Measurements from ENCODE around the gene ERMP1.

Gene ERMP1

DNA sequence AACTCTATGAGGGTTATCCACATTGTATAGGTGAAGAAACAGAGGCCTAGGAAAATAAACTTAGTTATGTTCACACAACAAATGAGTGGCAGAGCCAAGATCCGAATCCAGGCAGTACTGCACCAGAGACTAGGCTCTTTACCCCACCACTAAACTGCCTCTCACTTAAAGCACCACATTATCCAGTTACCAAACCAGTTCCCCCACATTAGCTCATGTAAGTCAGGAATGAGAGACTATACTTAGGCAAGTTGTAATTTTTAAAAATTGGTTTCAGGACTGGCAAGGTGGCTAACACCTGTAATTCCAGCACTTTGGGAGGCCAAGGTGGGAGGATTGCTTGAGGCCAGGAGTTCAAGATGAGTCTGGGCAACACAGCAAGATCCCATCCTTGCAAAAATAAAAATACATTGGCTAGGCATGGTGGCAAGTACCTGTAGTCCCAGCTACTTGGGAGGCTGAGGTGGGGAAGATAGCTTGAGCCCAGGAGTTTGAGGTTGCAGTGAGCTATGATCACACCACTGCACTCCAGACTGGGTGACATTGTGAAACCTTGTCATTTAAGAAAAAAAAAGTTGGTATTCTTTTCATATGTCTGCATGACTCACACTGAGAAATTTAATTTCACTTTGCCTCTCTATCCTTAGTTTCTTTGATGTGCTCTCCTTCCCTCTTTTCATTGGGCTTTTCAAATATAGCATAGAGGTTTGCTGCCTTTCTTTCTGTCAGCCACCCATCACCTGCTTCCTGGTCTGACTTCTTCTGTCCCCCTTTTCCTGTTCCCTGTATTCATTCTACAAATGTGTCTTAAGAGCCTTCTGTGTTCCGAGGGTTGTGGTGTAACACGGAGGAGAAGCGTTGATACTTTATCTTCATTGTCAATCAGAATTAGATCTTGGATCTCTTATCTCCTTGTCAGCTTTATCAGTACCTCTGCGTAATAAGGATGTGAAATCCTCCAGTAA lies 64.7 kb downstream of the ERMP1 start:
- H3K9me3 ChIP-seq (ENCODE audit: control insufficient read depth, low read length): no peaks in the 10 kb centered on the region
- no peaks in the 10 kb centered on the region for H3K27me3 ChIP-seq (ENCODE audit: control insufficient read depth, insufficient read depth, low read length, poor library complexity, severe bottlenecking)
- no peaks in the 10 kb centered on the region for H3K4me1 ChIP-seq (ENCODE audit: control insufficient read depth, insufficient read depth, low read length)
- H3K4me3 ChIP-seq (ENCODE audit: insufficient read depth, low read depth, low read length): no peak overlapping the region
- no peak overlapping the region for H3K27ac ChIP-seq (ENCODE audit: insufficient read depth, low read depth, low read length, poor library complexity, severe bottlenecking)
- whole genome bisulfite sequencing, 2 experiments: 94 to 97% methylated on average over 5 of the region's 5 CpGs
- H3K36me3 ChIP-seq (ENCODE audit: control insufficient read depth, insufficient read depth, low read length): peaks cover 7% of the 10 kb centered on the region

DNA sequence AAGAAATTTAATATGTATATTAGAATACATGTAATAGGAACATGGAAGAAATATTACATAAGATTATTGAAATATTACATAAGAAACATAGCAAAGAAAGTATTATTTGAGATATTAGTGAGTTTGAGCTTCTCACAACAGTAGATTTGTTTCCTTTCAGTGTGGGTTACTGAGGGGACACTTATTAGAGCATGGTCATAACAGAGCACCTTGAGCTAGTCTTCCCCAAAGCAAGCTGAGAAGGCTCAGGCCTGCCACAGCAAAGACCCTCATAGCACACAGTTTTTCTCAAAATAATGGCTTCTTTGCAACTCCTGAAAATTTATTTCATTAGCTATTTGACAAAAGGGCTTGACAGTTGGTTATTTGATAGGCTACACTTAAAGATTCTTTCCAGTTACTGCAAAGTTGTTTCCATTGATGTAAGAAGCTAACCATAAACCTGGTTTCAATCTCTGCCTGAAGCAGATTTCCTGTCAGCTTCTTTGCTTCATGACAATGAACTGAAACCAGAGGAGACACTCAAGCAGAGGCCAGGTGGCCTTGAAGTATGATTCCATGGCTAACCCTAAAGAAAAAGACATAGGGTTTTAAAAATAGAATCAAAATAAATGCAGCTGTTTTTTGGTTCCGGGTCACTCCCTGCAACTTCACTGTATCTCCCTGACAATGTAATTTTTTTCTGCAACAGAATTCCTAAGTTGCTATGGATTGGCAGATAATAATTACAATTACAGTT lies 68.6 kb downstream of the ERMP1 start:
- H3K36me3 ChIP-seq (ENCODE audit: control insufficient read depth, insufficient read depth, low read length): peaks cover 14% of the 10 kb centered on the region
- whole genome bisulfite sequencing, 2 experiments: 95% methylated on average over 1 of the region's 1 CpG; no CpG with 5 or more reads in 1 of the 2 experiments

GRCh38 chr9:5762421-5762820 lies 70.5 kb downstream of the ERMP1 start:
- Histone ChIP-seq H3K27ac (ENCODE audit: insufficient read depth, low read depth, low read length, poor library complexity, severe bottlenecking) (no peak overlapping the region), H3K27me3 (ENCODE audit: control insufficient read depth, insufficient read depth, low read length, poor library complexity, severe bottlenecking) (no peaks in the 10 kb centered on the region), H3K4me1 (ENCODE audit: control insufficient read depth, insufficient read depth, low read length) (no peaks in the 10 kb centered on the region), H3K9me3 (ENCODE audit: control insufficient read depth, low read length) (no peaks in the 10 kb centered on the region), H3K36me3 (ENCODE audit: control insufficient read depth, insufficient read depth, low read length) (peaks cover 17% of the 10 kb centered on the region), H3K4me3 (ENCODE audit: insufficient read depth, low read depth, low read length) (no peak overlapping the region)
- 94 to 97% methylated on average over 4 of the region's 4 CpGs for WGBS, 2 experiments

More for the DNA sequence above, 68.6 kb downstream of the ERMP1 start:
- H3K9me3 ChIP-seq (ENCODE audit: control insufficient read depth, low read length): no peaks in the 10 kb centered on the region
- H3K27me3 ChIP-seq (ENCODE audit: control insufficient read depth, insufficient read depth, low read length, poor library complexity, severe bottlenecking): no peaks in the 10 kb centered on the region
- no peaks in the 10 kb centered on the region for H3K4me1 ChIP-seq (ENCODE audit: control insufficient read depth, insufficient read depth, low read length)
- no peak overlapping the region for H3K27ac ChIP-seq (ENCODE audit: insufficient read depth, low read depth, low read length, poor library complexity, severe bottlenecking)
- no peak overlapping the region for H3K4me3 ChIP-seq (ENCODE audit: insufficient read depth, low read depth, low read length)

GRCh38 chr9:5760338-5760737 lies 72.6 kb downstream of the ERMP1 start:
- no peaks in the 10 kb centered on the region for H3K4me1 ChIP-seq (ENCODE audit: control insufficient read depth, insufficient read depth, low read length)
- no peaks in the 10 kb centered on the region for H3K27me3 ChIP-seq (ENCODE audit: control insufficient read depth, insufficient read depth, low read length, poor library complexity, severe bottlenecking)
- H3K4me3 ChIP-seq (ENCODE audit: insufficient read depth, low read depth, low read length): no peak overlapping the region
- 83 to 100% methylated on average over 1 of the region's 1 CpG for WGBS, 2 experiments
- no peaks in the 10 kb centered on the region for H3K9me3 ChIP-seq (ENCODE audit: control insufficient read depth, low read length)
- H3K27ac ChIP-seq (ENCODE audit: insufficient read depth, low read depth, low read length, poor library complexity, severe bottlenecking): no peak overlapping the region
- peaks cover 13% of the 10 kb centered on the region for H3K36me3 ChIP-seq (ENCODE audit: control insufficient read depth, insufficient read depth, low read length)

DNA sequence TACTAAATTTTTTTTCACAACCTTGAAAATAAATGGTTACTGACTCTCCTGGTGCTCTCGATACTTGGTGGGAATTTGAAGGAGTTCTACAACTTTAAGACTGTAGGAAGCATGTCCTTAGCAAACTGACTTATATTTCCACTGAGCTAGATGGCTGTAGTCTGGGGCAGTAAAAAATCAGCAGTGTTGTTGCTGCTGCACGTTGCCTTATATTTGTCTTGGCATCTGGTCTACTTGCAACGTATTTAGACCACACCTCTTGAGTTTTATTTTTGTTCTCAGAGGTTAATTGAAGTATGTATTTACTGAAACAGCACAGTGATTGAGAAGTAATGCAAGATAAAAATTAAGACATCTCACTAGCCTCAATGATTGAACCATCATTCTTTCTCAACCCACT lies 76.3 kb downstream of the ERMP1 start:
- Histone ChIP-seq H3K27ac (ENCODE audit: insufficient read depth, low read depth, low read length, poor library complexity, severe bottlenecking) (no peak overlapping the region), H3K27me3 (ENCODE audit: control insufficient read depth, insufficient read depth, low read length, poor library complexity, severe bottlenecking) (no peaks in the 10 kb centered on the region), H3K4me1 (ENCODE audit: control insufficient read depth, insufficient read depth, low read length) (no peaks in the 10 kb centered on the region), H3K9me3 (ENCODE audit: control insufficient read depth, low read length) (no peaks in the 10 kb centered on the region), H3K36me3 (ENCODE audit: control insufficient read depth, insufficient read depth, low read length) (peaks cover 2% of the 10 kb centered on the region), H3K4me3 (ENCODE audit: insufficient read depth, low read depth, low read length) (no peak overlapping the region)
- WGBS, 2 experiments: 93 to 98% methylated on average over 3 of the region's 3 CpGs

- H3K27me3 ChIP-seq (ENCODE audit: control insufficient read depth, insufficient read depth, low read length, poor library complexity, severe bottlenecking): no peaks in the 10 kb centered on the region
- no peaks in the 10 kb centered on the region for H3K4me1 ChIP-seq (ENCODE audit: control insufficient read depth, insufficient read depth, low read length)
- WGBS, 2 experiments: 63 to 95% methylated on average over 1 of the region's 1 CpG
- peaks cover 6% of the 10 kb centered on the region for H3K36me3 ChIP-seq (ENCODE audit: control insufficient read depth, insufficient read depth, low read length)
- H3K27ac ChIP-seq (ENCODE audit: insufficient read depth, low read depth, low read length, poor library complexity, severe bottlenecking): no peak overlapping the region
- H3K4me3 ChIP-seq (ENCODE audit: insufficient read depth, low read depth, low read length): no peak overlapping the region
- no peaks in the 10 kb centered on the region for H3K9me3 ChIP-seq (ENCODE audit: control insufficient read depth, low read length)
Measured at GRCh38 chr9:5750569-5750968, 82.3 kb downstream of the ERMP1 start.

- WGBS, 2 experiments: 95 to 100% methylated on average over 4 of the region's 4 CpGs
- Histone ChIP-seq H3K36me3 (ENCODE audit: control insufficient read depth, insufficient read depth, low read length) (peaks cover 6% of the 10 kb centered on the region), H3K27me3 (ENCODE audit: control insufficient read depth, insufficient read depth, low read length, poor library complexity, severe bottlenecking) (no peaks in the 10 kb centered on the region), H3K27ac (ENCODE audit: insufficient read depth, low read depth, low read length, poor library complexity, severe bottlenecking) (no peak overlapping the region), H3K9me3 (ENCODE audit: control insufficient read depth, low read length) (no peaks in the 10 kb centered on the region), H3K4me1 (ENCODE audit: control insufficient read depth, insufficient read depth, low read length) (no peaks in the 10 kb centered on the region), H3K4me3 (ENCODE audit: insufficient read depth, low read depth, low read length) (no peak overlapping the region)
Measured at GRCh38 chr9:5749306-5749705, 83.6 kb downstream of the ERMP1 start.

- WGBS, 2 experiments: 75 to 89% methylated on average over 1 of the region's 1 CpG
- Histone ChIP-seq H3K27ac (ENCODE audit: insufficient read depth, low read depth, low read length, poor library complexity, severe bottlenecking) (no peak overlapping the region), H3K9me3 (ENCODE audit: control insufficient read depth, low read length) (no peaks in the 10 kb centered on the region), H3K27me3 (ENCODE audit: control insufficient read depth, insufficient read depth, low read length, poor library complexity, severe bottlenecking) (no peaks in the 10 kb centered on the region), H3K4me1 (ENCODE audit: control insufficient read depth, insufficient read depth, low read length) (no peaks in the 10 kb centered on the region), H3K4me3 (ENCODE audit: insufficient read depth, low read depth, low read length) (no peak overlapping the region), H3K36me3 (ENCODE audit: control insufficient read depth, insufficient read depth, low read length) (peaks cover 6% of the 10 kb centered on the region)
Measured at GRCh38 chr9:5748438-5748837, 84.5 kb downstream of the ERMP1 start.

DNA sequence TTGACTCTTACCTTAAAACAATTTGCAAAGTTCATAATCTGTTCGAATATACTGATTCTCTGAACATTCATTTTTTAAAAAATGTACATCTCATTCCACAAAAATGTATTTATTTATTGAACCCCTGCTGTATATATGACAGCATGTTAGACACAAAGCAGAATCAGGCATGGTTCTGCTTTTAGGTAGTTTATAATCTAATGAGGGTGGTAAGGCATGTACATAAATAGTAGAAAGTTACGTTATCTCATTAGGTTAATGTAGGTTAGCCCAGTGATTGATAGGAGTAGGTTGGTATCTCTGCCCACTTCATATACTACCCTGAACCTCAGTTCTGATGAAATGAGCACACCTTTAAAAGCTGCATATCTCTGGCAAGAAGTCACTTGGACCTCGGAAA lies 89.8 kb downstream of the ERMP1 start:
- Histone ChIP-seq H3K36me3 (ENCODE audit: control insufficient read depth, insufficient read depth, low read length) (peaks cover 7% of the 10 kb centered on the region), H3K4me1 (ENCODE audit: control insufficient read depth, insufficient read depth, low read length) (no peaks in the 10 kb centered on the region), H3K9me3 (ENCODE audit: control insufficient read depth, low read length) (no peaks in the 10 kb centered on the region), H3K27ac (ENCODE audit: insufficient read depth, low read depth, low read length, poor library complexity, severe bottlenecking) (no peak overlapping the region), H3K27me3 (ENCODE audit: control insufficient read depth, insufficient read depth, low read length, poor library complexity, severe bottlenecking) (no peaks in the 10 kb centered on the region), H3K4me3 (ENCODE audit: insufficient read depth, low read depth, low read length) (no peak overlapping the region)
- WGBS, 2 experiments: 92 to 99% methylated on average over 1 to 3 of the region's 3 CpGs
